ENCODE results near the gene SMPX.

The SMPX gene

GRCh38 chrX:21711129-21711847 is 46.6 kb downstream of the SMPX start:
- intact Hi-C loops (cut with DNase I; ENCODE audit: low total_unique reads) = no loop called here
- H3K27ac ChIP-seq = no peak overlapping the region

DNA sequence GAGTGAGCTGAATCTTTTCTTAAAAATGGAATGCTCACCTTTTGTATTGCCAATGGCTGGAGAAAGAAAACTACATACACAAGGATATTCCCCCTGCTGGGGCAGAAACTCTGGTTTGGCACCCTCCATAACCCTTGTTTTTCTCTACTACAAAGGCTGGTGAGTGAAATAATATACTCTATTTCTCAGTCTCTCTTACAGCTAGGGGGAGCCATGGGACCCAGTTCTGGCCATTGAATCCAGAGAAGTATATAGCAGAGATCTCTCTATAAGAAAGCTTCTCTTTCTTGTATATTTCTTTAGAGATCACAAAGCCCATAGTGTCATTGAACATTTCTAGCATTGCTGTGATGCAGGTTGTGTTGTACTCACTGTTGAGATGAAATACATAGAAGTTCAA is 49.8 kb downstream of the SMPX start:
- Histone ChIP-seq H3K27me3 (no peaks in the 10 kb centered on the region), H3K36me3 (no peaks in the 10 kb centered on the region), H3K27ac (no peak overlapping the region), H3K9me3 (peaks cover 0 to 8% (median 5%) of the 10 kb centered on the region in 3 donors), H3K4me1 (no peaks in the 10 kb centered on the region), H3K4me3 (no peak overlapping the region)
- no peak for DNase-seq
- TF ChIP-seq, protein P1, sequence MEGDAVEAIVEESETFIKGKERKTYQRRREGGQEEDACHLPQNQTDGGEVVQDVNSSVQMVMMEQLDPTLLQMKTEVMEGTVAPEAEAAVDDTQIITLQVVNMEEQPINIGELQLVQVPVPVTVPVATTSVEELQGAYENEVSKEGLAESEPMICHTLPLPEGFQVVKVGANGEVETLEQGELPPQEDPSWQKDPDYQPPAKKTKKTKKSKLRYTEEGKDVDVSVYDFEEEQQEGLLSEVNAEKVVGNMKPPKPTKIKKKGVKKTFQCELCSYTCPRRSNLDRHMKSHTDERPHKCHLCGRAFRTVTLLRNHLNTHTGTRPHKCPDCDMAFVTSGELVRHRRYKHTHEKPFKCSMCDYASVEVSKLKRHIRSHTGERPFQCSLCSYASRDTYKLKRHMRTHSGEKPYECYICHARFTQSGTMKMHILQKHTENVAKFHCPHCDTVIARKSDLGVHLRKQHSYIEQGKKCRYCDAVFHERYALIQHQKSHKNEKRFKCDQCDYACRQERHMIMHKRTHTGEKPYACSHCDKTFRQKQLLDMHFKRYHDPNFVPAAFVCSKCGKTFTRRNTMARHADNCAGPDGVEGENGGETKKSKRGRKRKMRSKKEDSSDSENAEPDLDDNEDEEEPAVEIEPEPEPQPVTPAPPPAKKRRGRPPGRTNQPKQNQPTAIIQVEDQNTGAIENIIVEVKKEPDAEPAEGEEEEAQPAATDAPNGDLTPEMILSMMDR (IDR thresholded peaks at IDR 0.05) = no peak
- intact Hi-C loops (cut with DNase I; ENCODE audit: low total_unique reads) = no loop called here

More at GRCh38 chrX:21711129-21711847, 46.6 kb downstream of the SMPX start:
- TF ChIP-seq, protein P1 (IDR thresholded peaks at IDR 0.05) = no peak
- no peaks in the 10 kb centered on the region for H3K36me3 ChIP-seq
- peaks cover 0 to 8% (median 5%) of the 10 kb centered on the region in 3 donors for H3K9me3 ChIP-seq
- H3K4me3 ChIP-seq = no peak overlapping the region
- H3K27me3 ChIP-seq = no peaks in the 10 kb centered on the region
- DNase-seq = no peak
- H3K4me1 ChIP-seq = no peaks in the 10 kb centered on the region

- intact Hi-C loops (cut with DNase I; ENCODE audit: low total_unique reads) = no loop called here
- Histone ChIP-seq H3K27me3 (no peaks in the 10 kb centered on the region), H3K4me1 (no peaks in the 10 kb centered on the region), H3K9me3 (peaks cover 0 to 8% (median 5%) of the 10 kb centered on the region in 3 donors), H3K4me3 (no peak overlapping the region), H3K27ac (no peak overlapping the region), H3K36me3 (no peaks in the 10 kb centered on the region)
- TF ChIP-seq, protein P1 (IDR thresholded peaks at IDR 0.05) = no peak
- no peak for DNase-seq
Observed at GRCh38 chrX:21705225-21705624, 52.7 kb downstream of the SMPX start.

DNA sequence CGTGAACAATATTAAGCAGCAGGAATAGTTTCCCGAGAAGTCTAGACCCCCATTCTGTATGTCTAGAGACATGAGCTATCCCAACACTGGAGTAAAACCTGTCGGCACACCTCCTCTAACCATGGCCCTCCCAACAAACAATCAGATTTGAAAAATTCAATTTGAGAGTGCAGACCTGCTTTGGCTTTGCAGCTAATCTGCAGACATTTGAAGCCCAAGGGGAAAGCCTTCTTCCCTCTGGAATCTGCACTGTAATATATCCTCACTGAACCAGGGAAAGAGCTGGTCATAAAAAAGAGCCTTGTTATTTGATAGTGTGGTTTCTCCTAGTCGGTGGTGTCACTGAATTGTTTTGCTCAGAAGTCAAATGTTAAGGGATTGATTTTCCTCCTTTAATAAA is 55.2 kb downstream of the SMPX start:
- Histone ChIP-seq H3K4me3 (no peak overlapping the region), H3K9me3 (peaks cover 0 to 2% (median 0%) of the 10 kb centered on the region in 3 donors), H3K27me3 (no peaks in the 10 kb centered on the region), H3K36me3 (no peaks in the 10 kb centered on the region), H3K27ac (no peak overlapping the region), H3K4me1 (no peaks in the 10 kb centered on the region)
- DNase-seq = no peak
- TF ChIP-seq, protein P1 (IDR thresholded peaks at IDR 0.05) = no peak
- intact Hi-C loops (cut with DNase I; ENCODE audit: low total_unique reads) = no loop called here

DNA sequence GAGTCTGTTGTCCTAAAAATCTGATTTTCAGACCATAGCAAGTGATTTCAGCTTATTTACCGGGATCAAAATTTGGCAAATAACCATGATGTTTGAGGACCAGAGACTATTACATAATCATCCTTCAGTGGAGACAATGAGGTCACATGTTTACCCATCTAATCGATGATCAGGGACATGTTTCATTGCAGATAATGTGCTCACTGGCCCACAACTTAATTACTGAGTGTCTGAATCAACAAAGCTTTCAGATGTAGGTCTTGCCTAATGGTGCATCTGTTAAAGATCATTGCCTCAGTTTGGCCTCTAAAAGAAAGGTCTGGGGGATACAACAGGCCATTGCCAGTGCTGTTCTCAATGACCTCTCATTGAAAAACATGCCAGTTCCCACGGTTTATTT is 56.9 kb downstream of the SMPX start:
- DNase-seq = no peak
- no peaks in the 10 kb centered on the region for H3K36me3 ChIP-seq
- H3K4me3 ChIP-seq = no peak overlapping the region
- no peaks in the 10 kb centered on the region for H3K27me3 ChIP-seq
- intact Hi-C loops (cut with DNase I; ENCODE audit: low total_unique reads) = no loop called here
- TF ChIP-seq, protein P1 (IDR thresholded peaks at IDR 0.05) = no peak
- H3K9me3 ChIP-seq = no peaks in the 10 kb centered on the region
- no peaks in the 10 kb centered on the region for H3K4me1 ChIP-seq
- no peak overlapping the region for H3K27ac ChIP-seq

Data from tibial artery (tissue), 4 donors.